Measurements from ENCODE around the gene SLC47A1. TPM values are rescaled to one million over a fixed set of nuclear protein-coding genes. Genes with fewer than 3 reads are reported as not detected.

Gene SLC47A1
- polyA plus RNA-seq, 1 donor, result 1.1 TPM

DNA sequence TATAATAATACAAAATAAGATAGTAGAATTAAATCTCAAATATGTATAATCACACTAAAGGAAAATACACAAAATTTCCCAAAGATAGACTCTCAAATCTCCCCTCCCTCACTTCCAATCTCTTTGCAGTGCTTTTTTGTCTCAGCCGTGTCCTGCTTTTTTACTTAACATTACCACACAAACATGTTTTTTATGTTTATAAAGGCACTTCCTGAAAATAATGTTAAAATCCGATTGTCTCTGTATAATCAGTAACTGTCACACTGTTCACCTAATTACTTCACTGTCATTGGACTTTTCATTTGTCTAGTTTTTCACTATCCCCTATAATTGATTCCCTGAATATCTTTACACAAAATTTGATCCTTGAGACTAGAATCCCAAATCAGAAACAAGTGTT, 76.7 kb downstream of the SLC47A1 start:
- WGBS (ENCODE audit: insufficient coverage, low lambda C conversion rate), result 75% methylated on average over 2 of the region's 2 CpGs
- Histone ChIP-seq H3K36me3 (ENCODE audit: control insufficient read depth, insufficient read depth, low read length) (no peaks in the 10 kb centered on the region), H3K9me3 (ENCODE audit: control insufficient read depth, low read depth, low read length) (no peaks in the 10 kb centered on the region), H3K27me3 (ENCODE audit: control insufficient read depth, insufficient read depth, low read length) (no peaks in the 10 kb centered on the region), H3K27ac (ENCODE audit: low read length) (no peak overlapping the region), H3K4me1 (ENCODE audit: control insufficient read depth, insufficient read depth, low read length) (no peaks in the 10 kb centered on the region), H3K4me3 (ENCODE audit: low read length) (no peak overlapping the region)
- no peak for DNase-seq

DNA sequence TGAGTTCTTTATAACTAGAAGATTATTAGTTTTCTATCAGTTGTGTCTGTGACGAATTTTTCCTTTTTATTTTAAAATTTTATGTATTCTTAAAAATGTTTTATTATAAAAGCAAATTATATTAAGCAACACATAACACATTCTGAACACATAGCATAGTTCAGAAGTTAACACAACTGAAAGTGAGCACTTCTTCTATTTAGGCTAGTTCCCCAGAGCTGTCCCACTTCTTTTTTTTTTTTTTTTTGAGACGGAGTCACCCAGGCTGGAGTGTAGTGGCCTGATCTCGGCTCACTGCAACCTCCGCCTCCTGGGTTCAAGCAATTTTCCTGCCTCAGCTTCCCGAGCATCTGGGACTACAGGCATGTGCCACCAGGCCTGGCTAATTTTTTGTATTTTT, 77.2 kb downstream of the SLC47A1 start:
- H3K27ac ChIP-seq (ENCODE audit: low read length), result no peak overlapping the region
- no peaks in the 10 kb centered on the region for H3K9me3 ChIP-seq (ENCODE audit: control insufficient read depth, low read depth, low read length)
- WGBS (ENCODE audit: insufficient coverage, low lambda C conversion rate), result 86% methylated on average over 1 of the region's 5 CpGs
- H3K36me3 ChIP-seq (ENCODE audit: control insufficient read depth, insufficient read depth, low read length), result no peaks in the 10 kb centered on the region
- DNase-seq, result no peak
- no peak overlapping the region for H3K4me3 ChIP-seq (ENCODE audit: low read length)
- H3K4me1 ChIP-seq (ENCODE audit: control insufficient read depth, insufficient read depth, low read length), result no peaks in the 10 kb centered on the region
- no peaks in the 10 kb centered on the region for H3K27me3 ChIP-seq (ENCODE audit: control insufficient read depth, insufficient read depth, low read length)

- H3K27ac ChIP-seq (ENCODE audit: low read length), result no peak overlapping the region
- DNase-seq, result no peak
- 80% methylated on average over 1 of the region's 10 CpGs for WGBS (ENCODE audit: insufficient coverage, low lambda C conversion rate)
Measured at GRCh38 chr17:19613979-19614378, 80.3 kb downstream of the SLC47A1 start.

DNA sequence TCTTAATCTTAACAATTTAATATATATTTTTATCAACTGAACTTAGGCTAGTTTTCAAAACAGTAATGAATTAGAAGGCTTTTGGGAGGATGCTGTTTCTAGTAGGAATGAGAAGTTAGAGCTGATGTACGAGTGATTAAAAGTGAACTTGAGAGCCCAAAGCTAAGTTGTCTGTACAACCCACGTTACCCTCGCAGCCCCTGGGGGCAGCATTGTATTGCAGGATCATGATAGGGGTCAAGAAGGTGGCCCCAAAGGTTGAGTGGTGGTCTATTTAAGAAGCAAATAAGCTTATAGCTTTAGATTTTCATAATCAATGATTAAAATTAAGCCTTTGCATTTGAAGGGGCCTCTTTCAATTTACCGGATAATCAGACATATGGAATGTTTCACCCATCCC, 81.2 kb downstream of the SLC47A1 start:
- Histone ChIP-seq H3K36me3 (ENCODE audit: control insufficient read depth, insufficient read depth, low read length) (no peaks in the 10 kb centered on the region), H3K9me3 (ENCODE audit: control insufficient read depth, low read depth, low read length) (peaks cover 14% of the 10 kb centered on the region), H3K27me3 (ENCODE audit: control insufficient read depth, insufficient read depth, low read length) (no peaks in the 10 kb centered on the region), H3K4me3 (ENCODE audit: low read length) (no peak overlapping the region), H3K27ac (ENCODE audit: low read length) (no peak overlapping the region), H3K4me1 (ENCODE audit: control insufficient read depth, insufficient read depth, low read length) (no peaks in the 10 kb centered on the region)
- WGBS (ENCODE audit: insufficient coverage, low lambda C conversion rate), result 100% methylated on average over 1 of the region's 4 CpGs
- no peak for DNase-seq

More at GRCh38 chr17:19613979-19614378, 80.3 kb downstream of the SLC47A1 start:
- H3K27me3 ChIP-seq (ENCODE audit: control insufficient read depth, insufficient read depth, low read length), result no peaks in the 10 kb centered on the region
- H3K4me3 ChIP-seq (ENCODE audit: low read length), result no peak overlapping the region
- peaks cover 5% of the 10 kb centered on the region for H3K9me3 ChIP-seq (ENCODE audit: control insufficient read depth, low read depth, low read length)
- no peaks in the 10 kb centered on the region for H3K36me3 ChIP-seq (ENCODE audit: control insufficient read depth, insufficient read depth, low read length)
- no peaks in the 10 kb centered on the region for H3K4me1 ChIP-seq (ENCODE audit: control insufficient read depth, insufficient read depth, low read length)

DNA sequence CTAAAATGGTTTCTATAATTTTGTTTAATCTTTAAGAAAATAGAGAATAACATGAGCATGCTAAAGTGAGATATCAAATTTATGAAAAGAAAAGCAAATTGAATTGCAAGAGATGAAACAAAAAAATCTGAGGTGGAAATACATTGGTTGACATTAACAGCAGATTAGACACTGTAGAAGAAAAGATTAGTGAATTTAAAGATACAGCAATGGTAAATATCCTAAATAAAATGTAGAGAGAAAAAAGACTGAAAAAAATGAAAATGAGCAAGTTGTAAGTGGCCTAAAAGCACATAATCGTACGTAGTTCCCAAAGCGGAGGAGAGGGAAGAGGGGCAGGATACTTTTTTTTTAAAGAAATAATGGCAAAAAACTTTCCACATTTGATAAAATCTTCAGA, 84.4 kb downstream of the SLC47A1 start:
- Histone ChIP-seq H3K36me3 (ENCODE audit: control insufficient read depth, insufficient read depth, low read length) (no peaks in the 10 kb centered on the region), H3K4me1 (ENCODE audit: control insufficient read depth, insufficient read depth, low read length) (no peaks in the 10 kb centered on the region), H3K27ac (ENCODE audit: low read length) (no peak overlapping the region), H3K4me3 (ENCODE audit: low read length) (no peak overlapping the region), H3K9me3 (ENCODE audit: control insufficient read depth, low read depth, low read length) (peaks cover 14% of the 10 kb centered on the region), H3K27me3 (ENCODE audit: control insufficient read depth, insufficient read depth, low read length) (no peaks in the 10 kb centered on the region)
- no peak for DNase-seq
- WGBS (ENCODE audit: insufficient coverage, low lambda C conversion rate), result 94% methylated on average over 3 of the region's 3 CpGs

DNA sequence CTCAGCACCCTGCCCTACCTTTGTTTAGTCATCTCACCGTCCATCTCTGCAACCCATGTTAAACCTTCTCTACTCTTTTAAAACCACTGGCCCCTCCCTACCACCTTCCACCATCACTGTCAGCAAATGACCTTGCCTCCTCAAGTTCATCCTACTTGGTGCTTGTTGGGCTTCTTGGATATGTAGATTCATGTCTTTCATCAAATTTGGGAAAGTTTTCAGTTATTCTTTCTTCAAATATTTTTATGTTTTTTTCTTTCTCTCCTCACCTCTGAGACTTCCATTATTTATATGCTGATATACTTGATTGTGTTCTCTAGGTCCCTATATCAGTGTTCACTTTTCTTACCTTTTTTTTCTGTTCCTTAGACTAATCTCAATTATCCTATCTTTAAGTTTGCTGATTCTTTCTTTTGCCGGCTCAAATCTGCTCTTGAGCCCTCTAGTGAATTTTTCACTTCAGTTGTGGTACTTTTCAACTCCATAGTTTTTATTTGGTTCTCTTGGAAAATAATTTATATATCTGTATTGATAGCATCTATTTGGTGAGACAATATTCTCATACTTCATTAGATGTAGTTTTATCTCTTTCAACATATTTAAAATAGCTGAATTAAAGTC, 86.2 kb downstream of the SLC47A1 start:
- Histone ChIP-seq H3K4me3 (ENCODE audit: low read length) (no peak overlapping the region), H3K27ac (ENCODE audit: low read length) (no peak overlapping the region), H3K4me1 (ENCODE audit: control insufficient read depth, insufficient read depth, low read length) (no peaks in the 10 kb centered on the region), H3K9me3 (ENCODE audit: control insufficient read depth, low read depth, low read length) (peaks cover 14% of the 10 kb centered on the region), H3K27me3 (ENCODE audit: control insufficient read depth, insufficient read depth, low read length) (no peaks in the 10 kb centered on the region), H3K36me3 (ENCODE audit: control insufficient read depth, insufficient read depth, low read length) (no peaks in the 10 kb centered on the region)
- no peak for DNase-seq
- WGBS (ENCODE audit: insufficient coverage, low lambda C conversion rate), result 100% methylated on average over 1 of the region's 2 CpGs

DNA sequence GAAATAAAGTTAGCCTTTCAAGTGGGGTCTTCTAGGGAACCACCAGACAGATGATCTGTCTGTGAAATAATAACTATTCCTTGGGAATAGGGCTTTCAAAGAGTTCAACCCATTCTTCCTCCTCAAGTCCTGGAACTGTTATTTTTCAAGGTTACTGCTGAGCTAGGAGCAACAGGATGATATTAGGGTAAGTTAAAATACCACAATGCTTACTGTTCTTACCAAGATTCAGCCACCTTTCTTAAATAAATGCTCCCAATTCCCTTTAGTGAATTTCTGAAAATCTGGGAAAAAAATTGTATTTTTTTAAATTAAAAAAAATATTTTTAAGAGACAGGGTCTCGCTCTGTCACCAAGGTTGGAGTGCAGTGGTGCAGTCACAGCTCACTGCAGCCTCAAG, 88.0 kb downstream of the SLC47A1 start:
- no peak for DNase-seq
- Histone ChIP-seq H3K9me3 (ENCODE audit: control insufficient read depth, low read depth, low read length) (peaks cover 14% of the 10 kb centered on the region), H3K4me1 (ENCODE audit: control insufficient read depth, insufficient read depth, low read length) (no peaks in the 10 kb centered on the region), H3K4me3 (ENCODE audit: low read length) (no peak overlapping the region), H3K27ac (ENCODE audit: low read length) (no peak overlapping the region), H3K36me3 (ENCODE audit: control insufficient read depth, insufficient read depth, low read length) (no peaks in the 10 kb centered on the region), H3K27me3 (ENCODE audit: control insufficient read depth, insufficient read depth, low read length) (no peaks in the 10 kb centered on the region)
- WGBS (ENCODE audit: insufficient coverage, low lambda C conversion rate), result no CpG with 5 or more reads among the region's 1 CpG

GRCh38 chr17:19626079-19626478, 92.4 kb downstream of the SLC47A1 start:
- WGBS (ENCODE audit: insufficient coverage, low lambda C conversion rate), result no CpG with 5 or more reads among the region's 4 CpGs
- no peaks in the 10 kb centered on the region for H3K27me3 ChIP-seq (ENCODE audit: control insufficient read depth, insufficient read depth, low read length)
- H3K9me3 ChIP-seq (ENCODE audit: control insufficient read depth, low read depth, low read length), result peaks cover 2% of the 10 kb centered on the region
- no peaks in the 10 kb centered on the region for H3K36me3 ChIP-seq (ENCODE audit: control insufficient read depth, insufficient read depth, low read length)
- no peak overlapping the region for H3K27ac ChIP-seq (ENCODE audit: low read length)
- H3K4me3 ChIP-seq (ENCODE audit: low read length), result no peak overlapping the region
- no peak for DNase-seq
- no peaks in the 10 kb centered on the region for H3K4me1 ChIP-seq (ENCODE audit: control insufficient read depth, insufficient read depth, low read length)

Other genes starting within 250 kb of the SLC47A1 start
- gene B9D1, start 171.1 kb upstream of the SLC47A1 start, polyA plus RNA-seq, result 19.8 TPM
- gene MAPK7, start 155.4 kb upstream of the SLC47A1 start, polyA plus RNA-seq, result 20.4 TPM
- 116 TPM for gene MFAP4, start 146.7 kb upstream of the SLC47A1 start, polyA plus RNA-seq
- 3.7 TPM for gene RNF112, start 122.6 kb upstream of the SLC47A1 start, polyA plus RNA-seq
- 85.0 TPM for gene ALDH3A2, start 114.9 kb downstream of the SLC47A1 start, polyA plus RNA-seq
- gene SLC47A2, start 182.7 kb downstream of the SLC47A1 start, polyA plus RNA-seq, result 0.54 TPM
- 1.6 TPM for gene ALDH3A1, start 214.4 kb downstream of the SLC47A1 start, polyA plus RNA-seq

Measured in large intestine (tissue), 3 donors.